GM19240 (cell line): Measurements from ENCODE around the gene SEC31A.
"Not testable (repeated sequence)": the region's sequence is repeated elsewhere in the genome, so short reads cannot be mapped to it uniquely, and the experiment has no call there.

Experiments
- DNase-seq: peaks from one replicate; pipeline ENCODE4 v3.0.0; 2011; ENCODE audit warnings: low spot score; ENCODE audit not compliant: insufficient read length

The SEC31A gene

DNA sequence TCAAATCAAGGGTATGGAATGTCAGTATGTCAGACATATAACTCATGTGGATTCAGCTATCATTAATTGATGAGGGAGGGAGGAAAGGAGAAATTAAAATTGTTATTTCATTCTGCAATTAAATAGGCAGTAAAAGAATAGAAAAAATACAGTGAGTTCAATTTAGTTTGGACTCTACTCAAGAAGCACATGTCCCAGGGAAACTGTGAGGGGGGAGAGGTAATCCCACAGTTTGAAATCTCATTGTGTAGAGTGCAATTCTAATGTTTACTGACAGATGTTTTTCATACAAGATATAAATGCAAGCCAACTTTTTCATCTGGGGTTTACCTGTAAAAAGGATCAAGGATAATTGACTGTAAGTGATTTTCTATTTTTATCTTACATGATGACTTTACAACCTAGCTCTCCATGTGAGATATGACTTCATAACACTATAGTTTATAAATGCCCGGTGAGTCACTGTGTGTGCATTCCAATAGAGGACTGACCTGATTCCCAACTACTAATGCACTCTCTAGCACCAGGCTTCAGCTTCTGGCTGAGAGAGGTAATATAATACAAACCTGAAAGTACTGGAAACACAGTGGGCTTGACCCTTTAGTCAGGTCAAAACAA lies 57.1 kb downstream of the SEC31A start:
- no peak for DNase-seq

DNA sequence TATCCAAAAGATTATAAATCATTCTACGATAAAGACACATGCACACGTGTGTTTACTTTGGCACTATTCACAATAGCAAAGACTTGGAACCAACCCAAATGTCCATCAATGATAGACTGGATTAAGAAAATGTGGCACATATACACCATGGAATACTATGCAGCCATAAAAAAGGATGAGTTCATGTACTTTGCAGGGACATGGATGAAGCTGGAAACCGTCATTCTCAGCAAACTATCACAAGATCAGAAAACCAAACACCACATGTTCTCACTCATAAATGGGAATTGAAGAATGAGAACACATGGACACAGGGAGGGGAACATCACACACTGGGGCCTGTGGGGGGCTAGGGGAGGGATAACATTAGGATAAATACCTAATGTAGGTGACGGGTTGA lies 57.9 kb downstream of the SEC31A start:
- not testable (repeated sequence) for DNase-seq

DNA sequence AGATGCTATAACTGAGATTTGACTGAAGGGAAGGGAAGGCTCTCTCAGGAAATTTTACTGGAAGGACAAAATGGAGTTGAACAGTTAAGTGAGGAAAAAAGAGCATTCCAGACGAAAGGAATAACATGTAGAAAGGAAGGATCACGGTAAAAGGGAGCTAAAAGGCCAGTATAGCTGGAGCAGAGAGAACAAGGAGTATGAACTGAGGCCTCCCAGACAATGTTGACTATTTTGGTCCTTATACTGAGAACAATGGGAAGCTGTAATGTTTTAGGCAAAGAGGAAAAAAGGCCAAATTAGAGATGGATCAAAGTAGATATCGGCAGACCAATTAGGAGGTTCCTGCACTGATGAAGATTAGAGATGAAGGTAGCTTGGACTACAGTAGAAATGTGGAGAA lies 65.5 kb downstream of the SEC31A start:
- DNase-seq, result no peak

DNA sequence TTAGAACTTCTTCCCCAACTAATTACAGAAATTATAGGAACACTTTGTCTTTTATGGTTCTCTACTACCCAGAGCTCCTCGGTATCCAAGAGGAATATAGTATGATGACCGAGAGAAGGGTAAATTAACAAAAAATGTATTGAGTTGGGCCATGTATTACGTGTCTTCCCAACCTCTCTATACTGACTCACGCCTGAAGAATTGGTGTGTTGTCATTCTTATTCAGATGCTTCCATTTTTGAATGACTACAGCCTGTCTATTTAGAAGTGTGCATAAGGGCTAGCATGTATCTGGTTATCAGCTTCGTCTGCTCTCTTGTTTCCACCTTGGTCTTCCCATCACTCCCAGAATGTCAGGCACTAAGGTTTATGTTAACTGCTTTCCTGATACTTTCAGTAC lies 67.9 kb downstream of the SEC31A start:
- no peak for DNase-seq

DNA sequence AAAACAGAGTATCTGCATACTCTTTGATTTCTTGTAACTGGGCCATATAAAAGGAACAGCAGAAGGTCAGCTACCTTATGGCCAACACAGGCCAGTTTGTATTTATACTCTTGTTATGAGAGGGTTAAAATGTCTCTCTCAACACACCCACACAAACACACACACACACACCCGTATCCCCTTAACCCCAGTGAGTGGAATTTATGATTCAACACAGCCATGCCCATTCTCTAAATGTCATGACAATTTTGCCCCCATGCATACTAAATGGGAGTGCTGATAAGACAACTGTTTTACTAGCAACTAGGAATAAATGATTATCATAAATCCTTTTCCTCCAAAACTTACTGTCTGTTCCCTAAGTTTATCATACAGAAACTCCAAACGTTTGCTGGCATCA lies 70.3 kb downstream of the SEC31A start:
- DNase-seq, result no peak

DNA sequence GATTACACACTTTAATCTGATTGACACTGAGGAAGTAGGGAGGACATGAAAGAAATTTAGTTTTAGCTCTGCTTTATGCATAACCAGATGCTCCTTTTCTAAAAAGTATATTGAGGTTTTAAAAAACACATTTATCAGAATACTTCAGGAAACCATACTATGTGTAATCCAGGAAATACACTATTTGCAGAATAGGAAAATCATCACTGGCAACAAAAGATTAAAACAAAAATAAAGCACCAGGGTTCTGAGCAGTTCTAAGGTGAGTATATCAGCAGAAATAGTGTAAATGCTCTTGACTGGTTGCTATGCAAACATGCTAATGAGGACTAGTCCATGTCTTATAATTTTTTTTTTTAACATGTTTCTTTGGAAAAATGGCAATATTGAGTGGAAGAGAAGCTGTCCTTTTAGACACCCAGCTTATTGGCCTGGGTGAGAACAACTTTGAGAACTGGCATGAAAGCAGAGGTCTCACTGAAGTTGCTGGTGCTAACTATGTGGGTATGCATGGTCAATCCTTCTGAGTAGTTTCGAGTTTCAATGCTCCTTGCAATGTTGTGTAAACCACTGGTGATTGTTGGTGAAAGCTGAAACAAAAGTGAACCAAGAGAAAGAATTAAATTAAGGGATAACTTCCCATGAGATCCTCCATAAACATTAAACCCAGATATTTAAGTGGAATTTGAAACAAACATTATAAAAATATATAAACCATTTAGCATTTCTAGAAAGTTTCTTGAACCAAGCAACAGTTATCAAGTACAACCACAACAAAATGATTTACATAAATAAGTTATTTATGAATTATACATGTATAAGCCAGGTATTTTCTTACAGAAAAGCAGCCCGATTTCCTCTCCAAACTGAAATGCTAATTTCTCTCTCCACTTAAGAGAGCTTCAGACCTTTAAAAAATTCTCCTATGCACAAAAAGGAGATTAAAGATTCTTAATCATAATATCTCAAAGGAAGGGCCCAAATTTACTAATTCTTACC lies 72.0 kb downstream of the SEC31A start:
- no peak for DNase-seq

DNA sequence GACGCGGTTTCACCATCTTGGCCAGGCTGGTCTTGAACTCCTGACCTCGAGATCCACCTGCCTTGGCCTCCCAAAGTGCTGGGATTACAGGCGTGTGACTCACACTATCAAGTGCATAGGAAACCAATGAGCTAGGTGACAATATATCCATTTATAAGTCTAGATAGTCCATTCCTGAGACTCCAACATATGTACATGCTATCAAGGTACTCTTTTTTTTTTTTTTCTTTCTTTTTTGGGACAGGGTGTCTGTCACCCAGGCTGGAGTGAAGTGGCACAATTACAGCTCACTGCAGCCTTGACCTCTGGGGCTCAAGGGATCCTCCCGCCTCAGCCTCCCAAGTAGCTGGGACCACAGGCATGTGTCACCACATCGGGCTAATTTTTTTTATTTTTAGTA lies 74.1 kb downstream of the SEC31A start:
- DNase-seq, result not testable (repeated sequence)

DNA sequence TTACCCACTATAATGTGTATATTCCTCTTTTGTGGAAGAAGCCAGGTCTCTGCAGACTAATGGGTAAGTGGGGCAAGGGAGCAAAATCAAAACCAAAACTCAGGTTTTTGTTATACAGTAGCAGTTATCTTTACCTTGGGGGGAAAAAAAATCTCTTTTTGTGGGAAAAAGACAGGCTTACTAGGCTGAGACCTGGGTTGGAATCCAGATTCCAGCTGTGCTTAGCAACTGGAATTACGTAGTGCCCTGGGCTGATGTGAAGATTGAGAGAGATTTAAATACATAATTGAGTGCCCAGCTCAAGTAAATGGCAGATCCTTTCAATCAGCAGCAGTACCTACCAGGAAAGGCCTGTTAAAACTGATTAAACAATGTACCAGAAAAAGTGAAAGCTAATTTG lies 76.9 kb downstream of the SEC31A start:
- no peak for DNase-seq

DNA sequence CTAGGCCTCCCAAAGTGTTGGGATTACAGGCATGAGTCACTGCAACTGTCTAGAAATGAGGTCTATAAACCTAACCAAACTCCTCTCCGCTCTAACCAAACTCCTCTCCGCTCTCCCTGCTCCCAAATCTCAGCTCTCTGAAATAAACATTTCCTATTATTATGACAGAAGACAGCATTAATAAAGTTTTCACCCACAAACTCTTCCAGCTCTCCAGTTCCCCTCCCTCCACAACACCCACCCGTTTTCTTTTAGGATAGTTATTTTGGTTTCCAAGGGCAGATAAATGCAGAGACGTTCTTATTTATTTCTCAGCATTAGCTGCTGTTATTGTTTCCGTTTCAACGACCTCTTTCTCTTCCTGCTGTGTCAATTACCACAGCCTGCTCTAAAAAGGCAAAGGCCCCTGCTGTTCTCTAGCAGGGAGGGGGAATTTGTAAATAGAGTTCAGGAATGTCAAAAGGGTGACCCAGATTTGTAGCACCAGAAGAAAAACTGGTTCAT lies 79.1 kb downstream of the SEC31A start:
- no peak for DNase-seq

DNA sequence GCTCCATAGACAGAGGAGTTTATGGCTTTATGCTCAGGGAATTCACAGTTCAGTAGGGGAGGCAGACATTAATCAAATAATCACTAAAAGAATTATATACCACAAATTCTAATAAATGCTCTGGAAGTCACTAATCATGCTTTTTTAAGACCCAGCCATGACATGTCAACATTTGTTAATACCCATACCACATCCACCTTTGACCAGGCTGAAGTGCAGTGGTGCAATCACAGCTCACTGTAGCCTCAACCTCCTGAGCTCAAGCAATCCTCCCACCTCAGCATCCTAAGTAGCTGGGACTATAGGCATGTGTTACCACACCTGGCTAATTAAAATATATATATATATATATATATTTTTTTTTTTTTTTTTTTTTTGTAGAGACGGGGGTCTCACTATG lies 79.6 kb downstream of the SEC31A start:
- no peak for DNase-seq

DNA sequence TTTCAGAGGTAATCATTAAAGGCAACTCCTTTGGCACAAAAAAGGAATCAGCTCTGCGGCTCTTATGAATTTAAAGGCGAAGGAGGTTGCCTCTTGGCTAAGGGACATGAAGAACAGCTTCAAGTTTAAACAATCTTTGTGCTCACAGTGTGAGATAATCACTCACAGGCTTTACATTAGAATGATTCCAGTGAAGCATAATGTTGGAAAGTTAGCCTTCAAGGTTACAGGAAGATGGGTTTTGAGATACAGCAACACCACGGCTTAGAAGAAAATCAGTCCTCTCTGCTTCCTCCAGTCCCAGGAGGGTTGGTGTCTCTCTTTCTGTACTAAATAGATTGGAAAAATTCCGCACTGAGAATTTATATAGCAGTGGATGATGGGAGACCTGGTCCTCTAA lies 80.8 kb downstream of the SEC31A start:
- DNase-seq, result no peak

DNA sequence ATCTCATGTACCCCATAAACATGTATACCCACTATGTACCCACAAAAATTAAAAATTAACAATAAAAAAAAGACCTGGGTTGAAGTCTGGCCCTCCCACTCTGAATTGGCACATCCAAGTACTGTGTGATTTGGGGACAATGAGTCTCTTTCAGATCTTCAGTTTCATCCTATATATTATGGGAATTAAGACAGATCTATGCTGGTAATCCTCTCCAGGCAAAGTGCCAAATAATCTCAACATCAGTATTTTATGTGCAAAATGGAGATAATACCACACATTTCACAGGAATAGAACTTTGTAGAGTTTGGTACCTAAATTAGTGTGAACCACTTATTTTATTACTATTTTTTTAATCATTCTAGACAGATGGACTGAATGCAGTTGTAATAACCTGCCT lies 81.3 kb downstream of the SEC31A start:
- DNase-seq, result no peak

DNA sequence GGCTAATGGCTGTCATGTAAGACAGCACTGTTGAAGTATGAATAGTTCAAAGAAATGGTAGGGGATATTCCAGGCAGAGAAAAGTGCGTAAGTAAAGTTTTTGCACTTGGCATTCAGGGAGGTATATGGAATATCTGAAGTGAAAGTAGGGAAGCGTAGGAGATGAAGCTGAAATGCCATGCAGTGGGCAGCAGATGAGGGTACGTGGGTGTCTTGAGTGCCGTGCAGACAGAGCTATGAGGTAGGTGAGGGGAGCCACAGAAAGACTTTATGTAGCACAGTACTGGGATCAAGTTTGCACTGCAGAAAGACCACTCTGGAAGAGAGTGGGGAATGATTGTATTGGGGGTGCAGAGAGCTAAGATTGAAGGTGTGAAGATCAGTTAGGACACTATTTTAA lies 87.2 kb downstream of the SEC31A start:
- no peak for DNase-seq

DNA sequence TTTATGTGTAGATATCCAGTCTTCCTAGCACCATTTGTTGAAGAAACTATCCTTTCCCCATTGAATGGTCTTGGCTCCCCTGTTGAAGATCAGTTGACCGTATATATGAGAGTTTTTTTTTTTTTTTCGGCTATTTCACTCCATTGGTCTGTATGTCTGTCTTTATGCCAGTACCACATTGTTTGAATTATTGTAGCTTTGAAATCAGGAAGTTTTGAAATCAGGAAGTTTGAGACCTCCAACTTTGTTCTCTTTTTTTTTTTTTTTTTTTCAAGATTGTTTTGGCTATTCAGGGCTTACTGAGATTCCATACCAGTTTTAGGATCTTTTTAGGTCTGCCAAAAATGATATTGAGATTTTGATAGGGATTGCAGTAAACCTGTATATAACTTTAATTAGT lies 88.0 kb downstream of the SEC31A start:
- DNase-seq, result no peak

DNA sequence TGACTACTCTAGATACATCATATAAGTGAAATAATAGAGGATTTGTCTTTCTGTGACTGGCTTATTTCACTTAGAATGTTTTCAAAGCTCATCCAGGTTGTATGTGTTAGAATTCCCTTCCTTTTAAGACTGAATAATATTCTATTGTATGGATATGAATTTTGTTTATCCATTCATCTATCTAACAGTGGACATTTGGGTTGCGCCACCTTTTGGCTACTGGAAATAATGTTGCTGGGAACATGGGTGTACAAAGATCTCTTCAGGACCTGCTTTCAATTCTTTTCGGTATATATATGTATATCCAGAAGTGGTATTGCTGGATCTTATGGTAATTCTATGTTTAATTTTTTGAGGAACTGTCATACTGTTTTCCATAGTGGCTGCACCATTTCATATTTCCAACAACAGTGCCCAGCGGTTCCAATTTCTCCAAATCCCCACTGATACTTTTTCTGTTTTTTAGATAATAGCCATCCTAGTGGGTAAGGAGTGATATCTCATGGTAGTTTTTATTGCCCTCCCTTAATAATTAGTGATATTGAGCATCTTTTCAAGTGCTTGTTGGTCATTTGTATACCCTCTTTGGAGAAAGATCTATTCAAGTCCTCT lies 88.9 kb downstream of the SEC31A start:
- DNase-seq, result no peak

DNA sequence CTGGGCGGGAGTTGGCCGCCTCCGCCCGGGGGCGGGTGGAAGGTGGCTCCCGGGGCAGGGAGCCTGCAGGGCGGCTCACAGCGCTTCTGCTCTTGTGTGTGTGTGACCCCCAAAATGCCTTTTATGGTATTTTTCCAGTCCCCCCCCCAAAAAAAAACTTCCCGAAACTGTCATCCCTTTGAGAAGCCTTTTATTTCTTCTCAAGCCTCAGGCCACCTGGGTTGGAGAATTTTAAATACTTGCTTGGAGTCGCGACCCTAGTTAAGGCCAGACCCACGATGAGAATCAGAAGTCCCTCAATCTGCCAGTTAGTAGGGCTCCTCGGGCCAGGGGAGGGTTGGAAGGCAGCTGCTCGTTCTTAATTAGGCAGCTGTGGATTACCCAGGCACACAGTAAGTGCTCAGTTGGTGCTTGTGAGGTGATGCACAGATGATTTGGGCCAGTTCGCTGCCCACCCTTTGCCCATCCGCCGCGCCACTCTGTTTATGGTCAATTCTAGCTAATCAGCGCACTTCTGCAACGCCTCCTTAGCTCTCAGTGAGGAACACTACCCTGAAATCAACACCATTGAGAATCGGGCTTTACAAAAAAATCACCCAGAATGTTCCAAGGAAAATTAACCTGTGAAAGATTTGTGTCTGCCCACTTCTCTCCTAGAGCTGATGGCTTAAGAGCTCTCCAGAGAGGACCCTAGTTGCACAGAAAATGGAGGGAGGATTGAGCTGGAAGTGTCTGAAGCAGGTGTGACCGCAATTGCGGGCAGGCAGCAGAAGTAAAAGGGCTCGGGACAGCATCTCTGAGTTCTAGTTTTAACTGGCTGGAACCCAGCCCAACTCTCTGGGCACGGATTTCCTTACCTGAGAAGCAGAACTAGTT lies 91.7 kb downstream of the SEC31A start:
- DNase-seq, result no peak

DNA sequence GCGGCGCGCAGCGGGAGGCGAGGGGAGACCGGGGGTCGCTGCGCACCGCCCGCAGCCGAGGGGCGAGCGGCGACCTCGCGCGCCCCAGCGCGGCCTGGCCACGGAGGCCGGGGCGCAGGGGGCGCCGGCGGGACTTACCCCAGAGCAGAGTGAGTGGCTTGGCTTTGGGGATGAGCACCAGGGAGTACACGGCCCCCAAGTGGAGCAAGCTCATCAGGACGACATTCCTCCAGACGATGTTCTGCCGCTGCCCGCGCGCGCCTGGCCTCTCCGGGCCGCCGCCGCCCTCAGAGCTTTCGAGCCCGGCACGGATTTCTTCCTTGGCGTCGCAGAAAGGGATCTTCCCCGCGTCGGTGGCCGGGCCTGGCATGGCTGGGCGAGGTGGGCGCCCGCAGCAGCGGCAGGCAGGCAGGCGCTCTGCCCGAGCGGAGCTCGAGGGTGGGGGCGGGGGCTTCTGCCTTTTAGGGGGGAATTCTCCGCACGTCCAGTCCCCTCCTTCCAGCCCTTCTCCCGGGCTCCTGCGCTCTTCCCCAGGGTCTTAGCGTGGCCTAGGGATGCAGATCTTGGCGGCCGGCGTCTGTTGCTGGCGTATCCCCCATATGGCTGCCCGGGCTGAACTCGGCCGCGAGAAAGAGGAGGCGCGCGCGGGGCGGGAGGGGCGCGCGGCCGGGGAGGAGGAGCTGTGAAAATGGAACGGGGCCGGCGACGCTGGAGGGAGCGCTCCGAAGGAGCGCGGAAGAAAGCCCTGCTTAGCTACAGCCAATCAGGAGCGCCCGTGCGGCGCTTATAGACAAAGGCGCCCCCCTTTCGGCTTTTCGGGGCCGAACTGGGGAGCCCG lies 92.6 kb downstream of the SEC31A start, which contains the start of gene SCD5:
TSS of gene SCD5 (minus strand) at position 629 of the 838 bp plus-strand sequence. CDS start at position 370, 259 bp downstream.
- peak; percentile 29 for DNase-seq

DNA sequence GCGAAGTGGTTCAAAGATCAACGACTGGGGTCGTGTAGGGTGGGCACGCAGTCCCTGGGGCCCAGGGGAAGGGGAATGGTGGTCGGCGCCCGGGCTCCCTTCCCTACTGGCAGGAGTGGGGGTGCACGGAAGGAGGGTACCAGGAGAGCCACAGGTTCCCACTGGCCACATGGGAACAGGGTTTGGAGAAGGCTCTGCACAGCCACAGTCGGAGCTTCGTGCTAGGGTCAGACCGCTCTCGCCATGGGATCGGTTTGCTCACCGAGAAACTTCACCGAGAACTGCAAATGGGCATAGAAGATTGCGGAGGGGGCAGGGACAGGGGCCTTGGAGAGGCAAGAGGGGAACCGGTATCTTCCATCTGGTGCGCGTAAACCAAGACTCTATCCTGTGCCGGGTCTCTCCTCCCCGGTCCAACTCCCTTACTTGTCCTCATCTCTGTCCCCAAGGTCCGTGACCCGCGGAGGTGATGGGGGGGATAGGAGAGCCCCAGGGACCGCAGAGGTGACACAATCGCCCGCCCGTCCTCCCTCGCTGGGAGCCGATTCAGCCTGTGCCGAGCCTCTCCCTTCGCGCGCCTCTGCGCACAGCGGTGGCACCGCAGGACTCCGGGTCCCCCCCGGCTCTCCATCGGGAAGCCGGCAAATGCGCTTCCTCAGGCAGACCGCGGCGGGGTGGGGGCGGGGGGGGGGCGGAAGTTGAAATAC lies 93.4 kb downstream of the SEC31A start:
- no peak for DNase-seq

DNA sequence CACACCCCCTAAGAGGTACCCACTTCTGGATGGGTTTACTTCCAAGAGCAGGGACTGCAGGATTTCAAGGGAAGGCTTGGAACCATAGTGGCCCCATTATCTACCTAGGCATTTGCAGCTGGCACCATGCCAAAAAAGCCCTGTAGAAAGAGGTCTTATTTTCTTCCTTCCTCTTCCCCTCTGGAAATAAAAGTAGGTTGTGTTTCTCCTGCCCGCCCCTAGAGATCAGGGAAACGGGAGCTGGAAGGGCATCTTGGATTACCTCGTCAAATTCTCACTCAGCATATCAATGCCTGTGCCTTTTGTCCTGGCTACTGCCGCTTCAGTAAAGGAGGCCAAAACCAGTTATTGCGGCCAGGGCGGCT lies 93.9 kb downstream of the SEC31A start:
- DNase-seq, result no peak
